ENCODE results near the gene C1orf167. TPM values are rescaled to one million over a fixed set of nuclear protein-coding genes. Genes with fewer than 3 reads are reported as not detected.

Gene C1orf167
- total RNA-seq, 1 donor from 2014 or later = not detected

- no peak for FAIRE-seq
Measured at GRCh38 chr1:11787804-11788436, 25.9 kb downstream of the C1orf167 start.

DNA sequence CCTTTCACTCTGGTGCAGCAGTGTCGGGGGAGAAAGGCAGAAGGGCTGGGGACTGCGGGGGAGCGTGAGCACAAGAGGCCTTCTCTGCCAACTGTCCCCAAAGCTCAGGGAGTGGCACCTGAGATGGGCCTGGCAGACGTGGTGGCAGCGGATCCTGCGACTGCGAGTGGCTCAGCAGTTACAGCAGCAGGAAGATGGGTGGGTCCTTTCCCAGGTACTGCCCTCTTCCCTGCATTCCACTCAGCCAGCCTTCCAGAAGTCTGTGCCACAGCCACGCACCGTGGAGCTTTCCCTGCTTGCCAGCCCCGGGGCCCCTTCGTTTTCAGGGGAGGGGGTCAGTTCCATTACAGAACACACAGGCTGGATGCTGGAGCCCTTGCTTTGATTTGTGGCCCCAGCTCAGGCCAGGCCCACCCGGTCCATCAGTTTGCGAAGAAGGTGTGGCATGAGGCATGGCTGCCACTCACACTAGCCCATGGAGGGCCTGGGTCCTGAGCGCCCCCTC is 26.6 kb downstream of the C1orf167 start:
- H3K4me3 ChIP-seq (ENCODE audit: low read depth, low read length) = no peak overlapping the region
- H3K27me3 ChIP-seq (ENCODE audit: control insufficient read depth, insufficient read depth, low read length) = no peaks in the 10 kb centered on the region
- peaks cover 2% of the 10 kb centered on the region for H3K36me3 ChIP-seq (ENCODE audit: control insufficient read depth, insufficient read depth, low read length)
- no peak for DNase-seq (ENCODE audit: low read depth)
- TF ChIP-seq, protein P1, sequence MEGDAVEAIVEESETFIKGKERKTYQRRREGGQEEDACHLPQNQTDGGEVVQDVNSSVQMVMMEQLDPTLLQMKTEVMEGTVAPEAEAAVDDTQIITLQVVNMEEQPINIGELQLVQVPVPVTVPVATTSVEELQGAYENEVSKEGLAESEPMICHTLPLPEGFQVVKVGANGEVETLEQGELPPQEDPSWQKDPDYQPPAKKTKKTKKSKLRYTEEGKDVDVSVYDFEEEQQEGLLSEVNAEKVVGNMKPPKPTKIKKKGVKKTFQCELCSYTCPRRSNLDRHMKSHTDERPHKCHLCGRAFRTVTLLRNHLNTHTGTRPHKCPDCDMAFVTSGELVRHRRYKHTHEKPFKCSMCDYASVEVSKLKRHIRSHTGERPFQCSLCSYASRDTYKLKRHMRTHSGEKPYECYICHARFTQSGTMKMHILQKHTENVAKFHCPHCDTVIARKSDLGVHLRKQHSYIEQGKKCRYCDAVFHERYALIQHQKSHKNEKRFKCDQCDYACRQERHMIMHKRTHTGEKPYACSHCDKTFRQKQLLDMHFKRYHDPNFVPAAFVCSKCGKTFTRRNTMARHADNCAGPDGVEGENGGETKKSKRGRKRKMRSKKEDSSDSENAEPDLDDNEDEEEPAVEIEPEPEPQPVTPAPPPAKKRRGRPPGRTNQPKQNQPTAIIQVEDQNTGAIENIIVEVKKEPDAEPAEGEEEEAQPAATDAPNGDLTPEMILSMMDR (IDR thresholded peaks at IDR 0.05; ENCODE audit: insufficient read depth, low read length, severe bottlenecking) = no peak
- FAIRE-seq = no peak

More at GRCh38 chr1:11787804-11788436, 25.9 kb downstream of the C1orf167 start:
- TF ChIP-seq, protein P1 (IDR thresholded peaks at IDR 0.05; ENCODE audit: insufficient read depth, low read length, severe bottlenecking) = no peak
- Histone ChIP-seq H3K27me3 (ENCODE audit: control insufficient read depth, insufficient read depth, low read length) (no peaks in the 10 kb centered on the region), H3K36me3 (ENCODE audit: control insufficient read depth, insufficient read depth, low read length) (peaks cover 2% of the 10 kb centered on the region), H3K4me3 (ENCODE audit: low read depth, low read length) (no peak overlapping the region)
- DNase-seq (ENCODE audit: low read depth) = no peak

DNA sequence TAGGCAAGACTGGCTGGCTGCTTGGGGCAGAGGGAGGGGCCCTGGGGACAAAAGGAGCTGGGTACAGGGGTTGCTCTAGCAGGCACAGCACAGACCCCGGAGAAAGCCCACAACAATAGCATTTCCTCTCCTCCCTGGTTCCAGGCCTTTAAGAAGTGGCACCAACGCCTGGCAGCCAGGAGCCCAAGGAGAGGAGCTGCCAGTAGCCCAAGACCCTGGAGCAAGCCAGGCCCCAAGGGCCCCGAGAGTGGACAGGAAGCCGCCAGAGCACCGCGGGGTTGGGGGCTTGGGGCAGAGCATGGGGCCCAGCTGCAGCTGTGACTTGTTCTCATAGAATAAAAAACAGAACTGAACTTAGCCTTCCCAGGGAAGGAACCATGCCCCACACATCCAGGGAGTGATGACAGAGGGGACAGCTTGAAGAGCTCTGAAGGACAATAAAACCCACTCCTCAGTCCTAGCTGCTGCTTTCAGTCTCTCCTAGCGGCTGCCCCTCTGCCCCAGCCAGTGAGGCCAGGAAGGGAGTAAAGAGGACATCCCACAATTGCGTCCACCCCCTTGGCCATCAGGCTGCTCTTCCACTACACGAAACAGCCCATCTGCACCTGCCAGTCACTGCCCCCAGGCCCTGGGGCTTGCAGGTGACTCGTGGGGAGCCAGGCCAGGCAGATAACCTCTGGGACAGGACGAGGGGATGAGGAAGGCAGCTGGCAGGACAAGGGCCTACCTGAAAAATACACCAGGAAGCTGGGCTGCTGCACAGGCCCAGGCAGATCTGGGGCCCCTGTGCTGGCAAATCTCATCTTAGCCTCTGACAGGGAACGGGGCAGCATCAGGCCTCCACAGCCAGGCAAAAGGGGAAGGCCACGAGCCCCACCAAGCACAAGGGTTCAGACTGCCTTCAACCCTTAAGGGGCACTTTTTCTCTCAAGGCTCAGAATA is 27.4 kb downstream of the C1orf167 start:
- FAIRE-seq (no peak), DNase-seq (ENCODE audit: low read depth) (no peak)
- Histone ChIP-seq H3K27me3 (ENCODE audit: control insufficient read depth, insufficient read depth, low read length) (no peaks in the 10 kb centered on the region), H3K36me3 (ENCODE audit: control insufficient read depth, insufficient read depth, low read length) (peaks cover 7% of the 10 kb centered on the region), H3K4me3 (ENCODE audit: low read depth, low read length) (no peak overlapping the region)
- TF ChIP-seq, protein P1 (IDR thresholded peaks at IDR 0.05; ENCODE audit: insufficient read depth, low read length, severe bottlenecking) = no peak

- TF ChIP-seq, protein P1 (IDR thresholded peaks at IDR 0.05; ENCODE audit: insufficient read depth, low read length, severe bottlenecking) = no peak
- peaks cover 13% of the 10 kb centered on the region for H3K36me3 ChIP-seq (ENCODE audit: control insufficient read depth, insufficient read depth, low read length)
- DNase-seq (ENCODE audit: low read depth) (no peak), FAIRE-seq (no peak)
- H3K4me3 ChIP-seq (ENCODE audit: low read depth, low read length) = no peak overlapping the region
- no peaks in the 10 kb centered on the region for H3K27me3 ChIP-seq (ENCODE audit: control insufficient read depth, insufficient read depth, low read length)
Measured at GRCh38 chr1:11790101-11790879, 28.3 kb downstream of the C1orf167 start.

- FAIRE-seq = peak; percentile 83
- no peak overlapping the region for H3K4me3 ChIP-seq (ENCODE audit: low read depth, low read length)
Measured at GRCh38 chr1:11790880-11791715, 29.1 kb downstream of the C1orf167 start.

More at GRCh38 chr1:11790880-11791715, 29.1 kb downstream of the C1orf167 start:
- peak; percentile 81 for DNase-seq (ENCODE audit: low read depth)
- H3K27me3 ChIP-seq (ENCODE audit: control insufficient read depth, insufficient read depth, low read length) = no peaks in the 10 kb centered on the region
- peaks cover 18% of the 10 kb centered on the region for H3K36me3 ChIP-seq (ENCODE audit: control insufficient read depth, insufficient read depth, low read length)
- TF ChIP-seq, protein P1 (IDR thresholded peaks at IDR 0.05; ENCODE audit: insufficient read depth, low read length, severe bottlenecking) = no peak

Data from bronchial epithelial cell (primary cell).